RWPE1 (cell line): ENCODE measurements around the gene TOX2.

Experiments used
- CTCF ChIA-PET: fragments of 350-600 bp; sonication (Branson Sonifier 250); formaldehyde crosslinking; extraction: SDS; loops from one replicate; lab custom pipeline; 2021; lab: Yijun Ruan, JAX
- POLR2A ChIA-PET: fragments of 400-600 bp; formaldehyde crosslinking; extraction: SDS; loops from one replicate; lab custom pipeline; 2020; ENCODE audit warnings: antibody characterized with exemption; ENCODE audit not compliant: low non-redundant PET; lab: Yijun Ruan, JAX
- DNase-seq: peaks from one replicate; pipeline ENCODE4 v3.0.0; 2012; ENCODE audit warnings: low spot score
- H3K27ac ChIP-seq: fragments of 450-650 bp; 2 replicates; pipeline ENCODE4 v1.5.1; 2017
- TF ChIP-seq, protein P1 (sequence below): fragments of 450-650 bp; conservative IDR thresholded peaks from 2 replicates; pipeline ENCODE4 v1.5.1; 2017; ENCODE audit warnings: low read depth, mild to moderate bottlenecking

The TOX2 gene

GRCh38 chr20:43969028-43969447 lies 54.4 kb downstream of the TOX2 start:
- H3K27ac ChIP-seq, result no peak overlapping the region
- ChIA-PET POLR2A (no interaction called here), CTCF (no interaction called here)
- DNase-seq, result no peak
- TF ChIP-seq, protein P1, sequence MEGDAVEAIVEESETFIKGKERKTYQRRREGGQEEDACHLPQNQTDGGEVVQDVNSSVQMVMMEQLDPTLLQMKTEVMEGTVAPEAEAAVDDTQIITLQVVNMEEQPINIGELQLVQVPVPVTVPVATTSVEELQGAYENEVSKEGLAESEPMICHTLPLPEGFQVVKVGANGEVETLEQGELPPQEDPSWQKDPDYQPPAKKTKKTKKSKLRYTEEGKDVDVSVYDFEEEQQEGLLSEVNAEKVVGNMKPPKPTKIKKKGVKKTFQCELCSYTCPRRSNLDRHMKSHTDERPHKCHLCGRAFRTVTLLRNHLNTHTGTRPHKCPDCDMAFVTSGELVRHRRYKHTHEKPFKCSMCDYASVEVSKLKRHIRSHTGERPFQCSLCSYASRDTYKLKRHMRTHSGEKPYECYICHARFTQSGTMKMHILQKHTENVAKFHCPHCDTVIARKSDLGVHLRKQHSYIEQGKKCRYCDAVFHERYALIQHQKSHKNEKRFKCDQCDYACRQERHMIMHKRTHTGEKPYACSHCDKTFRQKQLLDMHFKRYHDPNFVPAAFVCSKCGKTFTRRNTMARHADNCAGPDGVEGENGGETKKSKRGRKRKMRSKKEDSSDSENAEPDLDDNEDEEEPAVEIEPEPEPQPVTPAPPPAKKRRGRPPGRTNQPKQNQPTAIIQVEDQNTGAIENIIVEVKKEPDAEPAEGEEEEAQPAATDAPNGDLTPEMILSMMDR, result no peak

DNA sequence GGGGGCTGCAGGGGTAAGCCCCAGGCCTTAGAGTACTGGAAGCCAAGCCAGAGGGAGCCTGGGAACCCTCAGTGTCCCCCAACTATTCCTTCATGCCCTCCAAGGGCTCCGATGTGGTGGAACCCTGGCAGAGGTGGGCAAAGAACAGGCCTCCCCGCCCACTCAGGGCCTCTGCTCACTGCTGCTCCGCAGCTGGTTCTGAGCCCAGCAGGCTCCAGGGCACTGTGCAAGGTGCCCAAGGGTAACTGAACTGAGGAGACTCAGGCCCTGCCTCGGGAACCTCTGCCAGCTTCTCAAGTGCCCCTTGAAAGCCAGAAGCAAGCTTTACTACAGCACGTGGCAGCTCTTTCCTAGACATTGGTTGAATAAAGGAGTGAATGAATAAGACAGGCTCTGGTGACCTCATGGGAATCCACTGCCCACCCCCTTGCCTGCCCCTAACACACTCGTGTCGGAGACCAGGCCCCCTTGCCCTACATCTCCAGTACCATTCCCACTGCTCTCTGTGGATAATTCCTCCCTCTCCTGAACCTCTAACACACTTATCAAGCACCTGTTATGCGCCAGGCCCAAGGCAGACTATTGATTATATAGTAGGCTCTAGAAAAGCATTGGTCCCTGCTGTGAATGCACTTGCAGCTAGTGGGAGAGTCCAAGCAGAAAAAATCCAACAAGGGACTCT lies 55.0 kb downstream of the TOX2 start:
- ChIA-PET POLR2A (no interaction called here), CTCF (no interaction called here)
- no peak overlapping the region for H3K27ac ChIP-seq
- TF ChIP-seq, protein P1, result no peak
- no peak for DNase-seq

DNA sequence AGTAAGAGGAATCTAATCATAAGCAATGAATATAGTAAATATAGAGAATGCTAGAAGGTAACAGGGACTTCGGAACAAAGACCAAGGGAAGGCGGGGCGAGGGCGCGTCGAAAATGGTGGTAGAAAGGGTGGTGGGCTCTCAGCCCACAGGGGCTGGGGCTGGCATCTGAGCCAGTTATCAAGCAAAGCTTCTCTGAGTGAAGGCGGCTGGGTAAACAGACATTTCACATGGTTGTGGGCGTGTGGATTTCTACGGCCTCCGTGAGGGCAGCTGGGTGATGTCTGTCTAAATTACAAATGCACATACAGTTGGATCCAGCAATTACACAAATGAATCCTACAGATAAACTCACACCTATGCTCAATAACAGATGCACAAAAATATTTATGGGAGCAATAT lies 56.6 kb downstream of the TOX2 start:
- H3K27ac ChIP-seq, result no peak overlapping the region
- ChIA-PET CTCF (interaction anchor here (0.8 to 0.9 kb wide), 2 partner anchors 10 to 433 kb away, joined by 4 to 6 read pairs; no protein-coding TSS in a partner anchor), POLR2A (no interaction called here)
- no peak for DNase-seq
- TF ChIP-seq, protein P1, result no peak

- DNase-seq, result no peak
- ChIA-PET POLR2A (no interaction called here), CTCF (interaction anchor here (0.5 kb wide), 1 partner anchor 280 kb away, joined by 3 read pairs; no protein-coding TSS in a partner anchor)
- TF ChIP-seq, protein P1, result no peak
- no peak overlapping the region for H3K27ac ChIP-seq
These were observed 57.4 kb downstream of the TOX2 start for GRCh38 chr20:43972051-43972450.

GRCh38 chr20:43972692-43973091 lies 58.0 kb downstream of the TOX2 start:
- no peak for DNase-seq
- ChIA-PET CTCF (interaction anchor here (1.2 kb wide), 1 partner anchor 217 kb away, joined by 3 read pairs; no protein-coding TSS in a partner anchor), POLR2A (interaction anchor here (0.6 kb wide), 1 partner anchor 44 kb away, joined by 11 read pairs; no protein-coding TSS in a partner anchor)
- TF ChIP-seq, protein P1, result no peak
- H3K27ac ChIP-seq, result no peak overlapping the region

- DNase-seq, result no peak
- POLR2A ChIA-PET, result no interaction called here
- CTCF ChIA-PET, result interaction anchor here (0.5 to 1.2 kb wide), 3 partner anchors 9 to 217 kb away, joined by 3 read pairs; no protein-coding TSS in a partner anchor
- no peak overlapping the region for H3K27ac ChIP-seq
- TF ChIP-seq, protein P1, result no peak
These were observed 58.6 kb downstream of the TOX2 start for GRCh38 chr20:43973231-43973630.
